ENCODE results near the gene FGF8. TPM values are rescaled to one million over a fixed set of nuclear protein-coding genes. Genes with fewer than 3 reads are reported as not detected.
"Not testable (repeated sequence)": the region's sequence is repeated elsewhere in the genome, so short reads cannot be mapped to it uniquely, and the experiment has no call there.

The FGF8 gene, protein sequence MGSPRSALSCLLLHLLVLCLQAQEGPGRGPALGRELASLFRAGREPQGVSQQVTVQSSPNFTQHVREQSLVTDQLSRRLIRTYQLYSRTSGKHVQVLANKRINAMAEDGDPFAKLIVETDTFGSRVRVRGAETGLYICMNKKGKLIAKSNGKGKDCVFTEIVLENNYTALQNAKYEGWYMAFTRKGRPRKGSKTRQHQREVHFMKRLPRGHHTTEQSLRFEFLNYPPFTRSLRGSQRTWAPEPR
- not detected in 2 replicates for total RNA-seq (2014; rRNA removed; shearing (Covaris generic))

DNA sequence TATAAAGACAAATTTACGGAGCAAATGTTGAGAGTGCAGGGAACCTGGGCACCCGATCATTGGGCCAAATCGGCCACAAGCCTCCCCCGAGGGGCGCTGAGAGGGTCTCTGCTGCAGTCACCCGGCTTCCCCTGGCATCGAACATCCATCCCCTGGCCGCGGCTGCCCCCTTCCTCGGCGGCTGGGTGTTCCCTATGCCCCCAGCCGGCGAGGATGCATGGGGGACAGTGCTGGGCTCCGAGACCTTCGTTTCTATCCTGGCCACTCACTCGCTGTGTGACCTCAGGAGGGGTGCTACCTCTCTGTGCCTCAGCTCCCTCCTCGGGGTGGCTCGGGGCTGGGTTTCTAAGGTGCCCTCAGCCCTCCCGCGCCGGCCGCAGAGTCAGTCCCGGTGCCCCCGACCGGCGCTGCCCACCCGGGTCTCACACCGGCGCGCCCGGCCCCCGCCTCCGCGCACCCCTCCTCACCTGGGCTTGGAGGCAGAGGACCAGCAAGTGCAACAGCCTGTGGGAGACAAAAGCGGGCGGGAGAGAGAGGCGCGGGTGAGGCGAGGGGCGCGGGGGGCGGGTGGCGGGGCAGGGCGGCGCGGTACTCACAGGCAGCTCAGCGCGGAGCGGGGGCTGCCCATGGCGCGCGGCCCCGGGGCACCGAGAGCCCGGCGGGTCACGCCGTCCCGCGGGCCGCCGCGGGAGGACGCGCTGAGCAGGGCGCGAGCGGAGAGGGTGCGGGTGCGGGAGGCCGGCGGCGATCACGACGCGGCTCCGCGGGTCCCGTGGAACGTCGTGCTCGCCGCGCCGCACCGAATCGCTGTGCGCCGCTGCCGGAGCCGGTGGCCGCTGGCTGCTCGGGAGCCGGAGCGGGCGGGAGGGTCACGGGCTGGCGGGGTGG is at the start of gene FGF8:
FGF8 (minus strand) TSS at position 842 of the 888 bp plus-strand sequence; CDS start at position 628, 214 bp downstream.
- DNase-seq (ENCODE audit: low spot score) = no peak

DNA sequence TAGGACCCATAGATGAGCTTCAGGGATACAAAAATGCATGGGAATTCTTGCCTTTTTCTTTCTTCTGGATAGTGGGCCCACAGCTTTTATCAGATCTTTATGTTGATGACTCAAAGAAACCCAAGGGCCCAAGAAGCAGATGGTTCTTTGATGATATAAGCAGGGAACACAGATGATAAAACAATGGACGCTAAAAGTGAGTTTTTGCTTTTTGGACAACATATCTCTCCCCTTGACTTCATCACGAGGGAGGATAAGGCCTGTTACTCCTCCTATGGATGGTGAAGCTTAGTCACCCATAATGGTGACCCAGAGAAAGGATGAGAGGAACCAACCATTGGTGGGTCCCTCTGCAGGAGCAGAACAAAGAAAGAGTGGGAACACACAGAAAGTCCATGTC is 48.8 kb upstream of the FGF8 start:
- DNase-seq (ENCODE audit: low spot score) = no peak

DNA sequence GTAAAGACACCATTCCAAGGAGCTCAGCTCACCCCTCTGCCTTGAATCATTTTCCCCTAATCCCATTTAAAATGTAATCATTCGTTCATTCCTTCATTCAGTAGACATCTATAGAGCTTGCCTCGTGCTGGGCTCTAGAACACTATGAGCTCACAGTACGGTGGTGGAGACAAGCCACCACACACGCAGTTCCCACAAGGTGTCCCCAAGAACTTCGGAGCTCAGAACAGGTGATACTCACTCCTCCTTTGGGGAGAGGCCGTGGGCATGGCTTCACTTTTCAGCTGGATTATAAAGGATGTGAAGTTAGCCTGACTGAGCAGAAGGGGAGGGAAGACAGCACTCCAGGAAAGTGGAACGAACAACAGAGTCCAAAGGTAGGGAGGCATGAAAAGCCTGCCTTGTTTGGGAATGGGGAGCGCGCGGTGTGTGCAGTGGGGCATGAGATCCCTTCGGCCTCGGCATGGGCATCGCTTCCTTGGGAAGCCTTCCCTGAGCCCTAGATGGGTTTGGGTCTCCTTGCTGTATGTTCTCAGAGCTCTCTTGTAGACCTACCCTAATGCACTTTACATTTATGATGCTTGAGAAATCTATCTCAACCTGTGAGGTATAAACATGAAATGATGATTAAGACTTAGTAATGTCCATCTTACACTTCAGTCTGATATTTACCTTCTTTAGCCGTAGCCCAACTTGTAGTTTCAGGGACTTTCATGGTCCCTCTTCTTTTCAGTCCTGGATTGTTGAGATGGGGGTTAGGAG is 43.1 kb upstream of the FGF8 start:
- no peak for DNase-seq (ENCODE audit: low spot score)

DNA sequence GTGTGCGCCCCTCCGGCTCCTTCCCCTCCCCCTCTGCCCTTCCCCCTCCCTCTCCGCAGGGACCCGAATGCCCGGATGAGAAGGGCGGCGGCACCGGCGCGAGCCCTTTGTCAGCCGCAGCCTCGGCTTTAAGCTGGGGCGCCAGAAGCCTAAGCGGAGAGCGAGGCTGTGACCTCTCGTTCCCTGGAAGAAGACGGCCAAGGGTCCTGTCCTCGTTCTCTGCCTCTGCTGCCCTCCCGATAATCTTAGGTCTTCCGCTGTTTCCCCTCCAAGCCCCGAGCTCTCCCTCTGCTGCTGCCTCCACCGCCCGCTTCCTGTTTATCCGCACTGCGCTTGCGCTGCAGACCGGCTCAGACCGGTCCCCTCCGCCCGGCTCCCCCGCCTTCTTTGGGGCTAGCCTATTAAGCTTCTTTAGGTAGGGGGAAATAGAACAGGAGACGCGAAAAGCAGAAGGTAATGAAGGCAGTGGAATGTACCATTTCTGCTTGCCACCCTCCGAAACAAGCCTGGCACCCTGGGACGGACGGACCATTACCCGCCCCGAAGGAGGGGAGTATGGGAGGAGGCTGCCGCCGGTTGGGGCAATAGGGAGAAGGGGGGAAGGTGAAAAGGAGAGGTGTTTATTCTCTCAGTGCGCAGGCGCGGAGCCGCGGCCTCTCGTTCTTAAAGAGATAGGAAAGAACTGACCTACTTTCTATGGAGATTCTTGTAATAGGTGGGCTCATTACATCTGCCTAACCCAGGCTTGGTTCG is 42.4 kb upstream of the FGF8 start, which contains the start of gene OGA:
OGA (minus strand) TSS at position 326 of the 753 bp plus-strand sequence. CDS start 422 bp downstream, outside the sequence.
- peak; percentile 100 for DNase-seq (ENCODE audit: low spot score)

DNA sequence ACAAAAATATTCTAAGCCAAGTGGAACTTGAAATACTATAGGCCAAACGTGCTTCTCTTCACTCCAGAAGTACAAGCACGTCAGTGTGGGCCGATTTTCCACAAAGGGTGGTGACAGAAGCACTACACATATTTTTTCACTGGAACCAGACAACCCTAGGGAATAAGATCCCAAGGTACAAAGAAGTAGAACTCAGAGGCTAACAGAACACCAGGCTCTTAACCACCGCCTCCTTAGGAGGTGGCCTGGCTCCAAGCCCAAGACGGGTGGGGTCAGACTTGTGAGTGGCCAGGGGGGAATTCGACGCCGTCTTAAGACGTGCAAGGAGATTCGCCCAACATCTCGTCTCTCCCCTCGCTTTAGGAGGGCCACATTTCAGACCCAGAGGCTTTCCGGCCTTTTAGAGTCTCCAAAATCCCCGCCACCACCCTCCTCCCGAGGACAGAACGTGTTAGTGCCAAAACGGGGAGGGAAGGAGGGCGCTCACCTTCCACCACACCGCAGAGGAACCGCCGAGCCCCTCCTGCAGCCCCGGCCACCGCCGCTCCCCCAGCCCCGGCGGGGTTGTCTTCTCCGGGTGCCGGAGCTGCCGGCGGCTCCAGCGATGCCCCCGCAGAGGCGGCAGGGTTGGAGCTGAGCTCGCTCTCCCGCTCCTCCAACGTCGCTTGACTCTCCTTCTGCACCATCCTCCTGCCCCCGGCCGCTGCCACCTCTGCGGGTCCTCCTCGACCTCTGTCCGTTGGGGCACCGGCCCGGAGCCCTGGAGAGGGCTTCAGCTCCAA is 41.6 kb upstream of the FGF8 start:
- DNase-seq (ENCODE audit: low spot score) = peak; percentile 86

DNA sequence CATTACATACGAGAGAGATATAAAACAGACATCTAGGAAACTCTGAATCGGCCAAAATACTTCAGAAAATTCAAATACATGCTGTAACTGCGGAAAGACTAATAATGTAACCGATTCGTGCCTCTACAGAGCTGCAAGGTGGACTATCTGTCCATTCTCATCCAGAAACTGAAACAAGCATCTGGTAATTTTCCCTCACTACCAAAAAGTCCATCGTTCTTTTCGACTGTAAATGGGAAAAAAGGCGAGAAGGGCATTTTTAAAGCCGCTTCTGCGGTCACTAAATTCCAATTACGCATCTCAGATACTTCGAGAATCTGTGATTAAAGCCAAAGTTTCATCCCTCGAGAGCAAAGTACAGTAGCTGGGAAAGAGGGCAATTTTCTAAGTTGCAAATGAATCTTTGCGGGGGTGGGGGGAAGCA is 41.0 kb upstream of the FGF8 start:
- DNase-seq (ENCODE audit: low spot score) = no peak

DNA sequence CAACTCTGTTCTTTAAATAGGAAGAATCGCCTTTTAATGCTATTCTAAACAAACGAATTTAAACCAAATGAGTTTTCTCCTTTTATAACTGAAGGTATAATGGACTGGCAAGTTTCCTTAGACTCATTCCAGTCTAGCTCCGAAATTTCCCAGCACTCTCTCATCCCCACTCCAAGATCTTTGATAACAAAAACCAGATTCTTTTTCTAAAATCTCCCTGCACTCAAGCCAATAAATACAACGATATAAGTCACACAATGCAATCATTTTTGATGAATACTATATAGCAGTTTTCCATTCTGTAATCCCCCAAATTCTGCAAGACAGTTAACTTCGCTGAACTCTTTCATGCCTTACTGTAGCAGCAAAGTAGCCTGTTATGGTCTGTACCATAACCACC is 40.5 kb upstream of the FGF8 start:
- DNase-seq (ENCODE audit: low spot score) = peak; percentile 32

DNA sequence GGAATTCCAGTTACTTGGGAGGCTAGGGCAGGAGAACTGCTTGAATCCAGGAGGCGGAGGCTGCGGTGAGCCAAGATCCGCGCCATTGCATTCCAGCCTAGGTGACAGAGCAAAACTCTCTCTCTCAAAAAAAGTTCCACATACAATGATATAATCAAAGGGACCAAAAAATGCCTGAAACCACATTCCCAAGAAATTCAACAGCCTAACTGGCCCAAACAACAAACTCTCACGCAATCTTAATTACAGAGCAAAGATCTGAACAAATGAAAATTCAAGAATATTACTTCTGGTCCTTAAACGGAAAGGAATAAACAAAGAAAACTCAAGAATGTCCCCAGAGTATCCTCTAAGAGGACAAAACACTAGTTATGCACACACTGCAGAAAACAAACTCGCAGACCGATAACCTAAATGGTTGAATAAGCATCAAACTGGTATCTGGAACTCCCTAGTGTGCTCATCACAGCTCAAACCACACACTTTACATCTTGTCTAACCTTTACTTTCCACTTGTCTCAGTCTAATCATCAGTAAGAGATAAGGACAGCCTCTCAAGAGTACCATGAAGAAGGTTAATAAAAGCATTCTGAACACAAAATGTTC is 38.7 kb upstream of the FGF8 start:
- no peak for DNase-seq (ENCODE audit: low spot score)

DNA sequence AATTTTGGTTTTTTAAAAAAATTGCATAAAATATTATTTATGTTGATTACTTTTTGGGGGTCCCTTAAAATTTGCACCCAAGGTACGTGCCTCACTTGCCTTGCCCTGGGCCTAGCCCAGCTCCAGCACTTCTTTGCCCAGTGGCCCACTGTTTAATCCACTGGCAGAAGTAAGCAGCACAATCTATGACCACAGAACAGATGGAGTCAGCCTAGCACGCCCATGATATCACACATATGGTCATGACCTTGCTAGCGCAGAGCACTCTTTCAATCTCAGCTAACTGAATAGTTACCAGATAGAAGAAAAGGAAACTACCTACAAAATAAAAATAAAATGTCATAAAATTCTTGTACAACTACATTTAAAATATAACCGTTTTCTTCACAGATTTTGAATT is 36.7 kb upstream of the FGF8 start:
- no peak for DNase-seq (ENCODE audit: low spot score)

DNA sequence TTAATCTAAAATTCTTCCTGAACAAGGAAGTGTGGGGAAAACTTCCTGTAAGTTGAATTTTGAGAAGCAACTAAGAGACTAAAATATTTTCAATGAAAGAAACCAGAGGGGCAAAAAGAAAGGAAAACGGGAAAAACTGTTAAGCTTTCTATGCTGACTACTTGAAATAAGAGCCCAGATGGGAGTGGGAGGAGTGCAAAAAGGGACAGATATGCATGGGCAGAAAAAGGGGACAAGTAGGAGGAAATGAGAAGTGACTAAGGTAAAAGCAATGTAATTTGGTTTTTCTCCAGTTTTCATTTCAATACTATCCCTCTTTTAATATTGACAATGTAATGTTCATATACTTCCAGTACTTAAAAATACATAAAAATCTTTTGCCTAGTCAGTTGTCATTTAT is 31.2 kb upstream of the FGF8 start:
- no peak for DNase-seq (ENCODE audit: low spot score)

DNA sequence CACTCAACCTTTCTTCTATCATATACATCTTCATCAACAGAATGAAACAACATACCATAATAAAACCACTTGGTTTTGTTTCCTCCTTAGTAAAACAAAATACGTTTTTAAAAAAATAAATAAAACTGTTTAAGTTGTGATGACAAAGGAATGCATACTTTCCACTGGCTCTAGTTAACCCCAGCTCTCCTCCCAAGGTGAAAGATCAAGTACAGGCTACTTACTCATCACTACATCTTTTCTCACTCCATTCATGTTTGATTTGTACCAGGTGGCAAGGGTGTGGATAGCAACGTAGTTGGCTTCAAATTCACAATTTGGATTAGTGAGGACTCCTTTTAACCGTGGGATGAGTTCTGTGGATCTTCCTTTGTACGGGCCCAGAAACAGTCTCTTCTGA is 27.6 kb upstream of the FGF8 start:
- DNase-seq (ENCODE audit: low spot score) = no peak

DNA sequence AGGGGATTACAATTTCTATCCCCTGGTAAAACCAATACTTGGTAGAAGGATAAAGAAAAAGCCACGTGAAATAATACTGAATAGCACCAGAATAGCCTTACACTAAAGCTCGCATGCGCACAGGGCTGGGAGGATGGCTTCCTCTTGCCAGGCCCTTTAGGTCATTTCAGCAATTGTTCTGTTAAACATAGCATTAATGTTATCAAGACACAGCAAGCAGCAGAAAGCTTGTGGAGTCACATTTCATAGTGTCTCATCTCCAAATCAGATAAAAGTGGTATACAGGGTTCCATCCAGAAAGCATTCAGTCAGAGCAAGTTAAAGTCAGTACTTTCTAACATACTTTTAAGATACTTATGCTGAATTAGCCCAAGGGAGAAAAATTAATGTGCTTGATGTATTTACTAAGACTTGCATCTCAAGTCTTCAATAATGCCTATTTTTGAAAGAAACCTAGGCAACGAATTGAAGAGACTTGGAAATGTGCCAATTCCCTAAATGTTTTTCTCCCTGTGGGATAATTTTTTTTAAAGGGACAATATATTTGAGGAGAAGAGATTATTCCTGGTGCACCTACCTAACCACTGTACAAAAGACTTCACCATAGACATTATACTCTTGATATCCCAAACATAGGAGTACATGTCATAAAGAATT is 21.6 kb upstream of the FGF8 start:
- DNase-seq (ENCODE audit: low spot score) = no peak

DNA sequence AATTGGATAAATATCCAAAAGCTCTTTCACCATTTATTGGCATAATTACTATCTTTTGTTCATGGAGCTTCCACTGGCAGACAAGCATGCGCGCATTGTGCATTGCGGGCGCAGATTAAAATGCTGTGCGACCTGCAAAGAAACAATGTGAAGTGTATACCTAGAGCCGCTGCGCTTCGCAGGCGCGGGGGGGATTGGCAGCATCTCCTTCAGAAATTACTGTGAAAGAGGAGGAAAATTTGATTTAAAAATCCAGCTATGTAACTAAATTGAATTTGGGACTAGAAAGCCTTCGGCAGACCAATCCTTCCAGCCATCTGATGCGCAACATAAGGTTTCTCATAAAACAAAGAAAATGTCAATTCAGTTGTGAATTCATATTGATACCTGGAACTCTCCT is 17.6 kb upstream of the FGF8 start:
- DNase-seq (ENCODE audit: low spot score) = no peak

DNA sequence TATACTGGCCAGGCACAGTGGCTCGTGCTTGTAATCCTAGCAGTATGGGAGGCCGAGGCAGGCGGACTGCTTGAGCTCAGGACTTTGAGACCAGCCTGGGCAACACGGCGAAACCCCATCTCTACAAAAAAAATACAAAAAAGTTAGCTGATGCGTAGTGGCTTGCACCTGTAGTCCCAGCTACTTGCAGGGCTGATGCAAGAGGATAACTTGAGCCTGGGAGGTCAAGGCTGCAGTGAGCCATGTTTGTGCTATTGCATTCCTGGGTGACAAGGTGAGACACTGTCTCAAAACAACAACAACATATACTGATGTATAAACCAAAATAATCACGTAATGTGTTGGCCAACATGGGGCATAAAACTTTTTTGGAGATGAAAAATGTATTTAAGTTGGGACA is 13.8 kb upstream of the FGF8 start:
- no peak for DNase-seq (ENCODE audit: low spot score)

DNA sequence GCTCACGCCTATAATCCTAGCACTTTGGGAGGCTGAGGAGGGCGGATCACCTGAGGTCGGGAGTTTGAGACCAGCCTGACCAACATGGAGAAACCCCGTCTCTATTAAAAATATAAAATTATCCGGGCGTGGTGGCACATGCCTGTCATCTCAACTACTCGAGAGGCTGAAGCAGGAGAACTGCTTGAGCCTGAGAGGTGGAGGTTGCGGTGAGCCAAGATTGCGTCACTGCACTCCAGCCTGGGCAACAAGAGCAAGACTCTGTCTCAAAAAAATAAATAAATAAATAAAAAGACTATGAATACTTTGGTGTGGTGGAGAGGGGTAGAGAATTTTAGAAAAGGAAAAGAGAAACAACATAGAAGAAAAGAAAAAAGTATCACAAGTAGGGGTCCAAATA is 13.3 kb upstream of the FGF8 start:
- not testable (repeated sequence) for DNase-seq (ENCODE audit: low spot score)

DNA sequence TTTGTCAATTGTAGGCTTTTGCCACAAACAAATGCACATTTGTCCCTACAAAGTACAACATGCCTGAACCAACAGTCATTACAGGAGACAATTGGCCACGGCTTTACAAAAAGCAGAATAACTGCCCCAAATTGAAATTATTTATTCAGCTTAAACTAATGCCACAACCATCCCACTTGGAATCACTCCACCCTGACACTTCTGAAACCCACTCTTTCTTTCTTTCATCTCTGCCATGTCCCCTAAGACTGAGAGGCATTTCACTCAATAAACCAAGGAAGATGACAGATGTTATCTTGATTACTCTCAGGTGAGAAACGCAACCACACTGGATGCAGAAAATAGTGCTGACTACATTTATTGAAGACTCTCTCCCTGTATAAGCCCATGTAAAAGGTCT is 9.9 kb upstream of the FGF8 start:
- no peak for DNase-seq (ENCODE audit: low spot score)

DNA sequence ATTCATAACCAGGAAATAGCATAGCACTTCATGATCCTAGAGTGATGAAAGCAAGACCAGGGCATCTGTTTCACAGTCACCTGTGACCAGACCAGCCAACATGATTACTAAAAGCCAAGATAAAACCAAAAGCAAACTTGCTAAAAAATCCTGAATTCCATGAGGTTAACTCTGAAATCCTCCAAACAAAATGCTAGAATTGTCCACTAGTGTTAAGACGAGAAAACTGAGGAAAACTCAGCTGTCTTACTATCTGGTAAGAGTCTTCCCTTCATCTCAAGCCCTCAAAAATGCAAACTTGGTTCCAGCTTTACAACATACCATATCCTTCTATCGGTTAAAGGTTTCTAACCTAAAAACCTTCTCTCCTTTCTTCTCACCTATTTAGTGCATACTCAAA is 8.6 kb upstream of the FGF8 start:
- DNase-seq (ENCODE audit: low spot score) = no peak

DNA sequence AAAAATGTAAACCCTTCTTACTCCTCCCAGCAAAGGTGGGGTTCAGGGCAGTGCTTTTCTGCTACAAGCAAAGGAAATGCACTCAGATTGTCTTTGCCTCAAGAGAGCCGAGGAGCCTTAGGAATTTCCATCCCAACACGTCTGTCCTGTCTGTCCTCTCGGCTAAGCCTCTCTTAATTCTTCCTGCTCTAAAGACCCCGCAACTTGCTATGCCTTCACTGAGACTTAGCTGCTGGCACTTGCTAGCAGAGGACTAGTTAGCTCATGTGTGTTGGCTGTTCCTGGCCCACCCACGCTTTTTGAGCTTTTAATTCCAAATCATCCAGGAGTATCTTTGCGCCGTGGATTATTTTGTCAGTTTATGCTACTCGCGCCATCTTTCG is 7.8 kb upstream of the FGF8 start:
- no peak for DNase-seq (ENCODE audit: low spot score)

All from HT-29 (cell line).